Fibroblast of pulmonary artery (primary cell): ENCODE data around the gene SPAG9.

ENCODE experiments used
- DNase-seq: peaks from one replicate; pipeline ENCODE4 v3.0.0-alpha.2; 2010; ENCODE audit warnings: low read depth
- H3K4me3 ChIP-seq: replicated peaks from 2 replicates; pipeline ENCODE4 v1.5.1; 2011; ENCODE audit warnings: low read depth, mild to moderate bottlenecking, control low read depth, low read length, moderate library complexity
- CTCF ChIP-seq: IDR thresholded peaks from 2 replicates; pipeline ENCODE4 v1.5.1; 2011; ENCODE audit warnings: mild to moderate bottlenecking, control low read depth, low read length, inconsistent platforms; ENCODE audit errors: missing control alignments

Gene SPAG9

GRCh38 chr17:50934161-50934560, 186.5 kb downstream of the SPAG9 start:
- no peak overlapping the region for H3K4me3 ChIP-seq
- DNase-seq: no peak
- TF ChIP-seq CTCF: no peak

- H3K4me3 ChIP-seq: peak overlapping the region; percentile 50
- peak; percentile 88 for DNase-seq
- TF ChIP-seq CTCF: no peak
Observed at GRCh38 chr17:50931144-50931908, 189.3 kb downstream of the SPAG9 start.

DNA sequence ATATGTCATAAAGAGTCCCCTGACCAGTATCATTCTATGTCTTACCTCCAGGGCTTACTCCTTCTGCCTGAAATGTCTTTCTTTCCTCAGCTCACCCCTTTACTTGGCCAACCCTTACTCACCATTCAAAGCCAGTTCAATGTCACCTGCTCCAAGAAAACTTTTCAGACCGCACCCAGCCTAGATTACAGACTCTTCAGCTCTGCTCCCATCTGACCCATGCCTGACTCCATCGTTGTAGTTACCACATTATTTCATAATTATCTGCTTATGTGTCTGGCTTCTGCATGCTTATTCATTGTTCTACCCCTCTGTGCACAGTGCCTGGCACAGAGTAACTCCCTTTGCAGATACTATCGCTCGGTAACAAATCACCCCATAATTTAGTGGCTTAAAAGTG, 192.0 kb downstream of the SPAG9 start:
- DNase-seq: no peak
- no peak overlapping the region for H3K4me3 ChIP-seq
- no peak for TF ChIP-seq CTCF

DNA sequence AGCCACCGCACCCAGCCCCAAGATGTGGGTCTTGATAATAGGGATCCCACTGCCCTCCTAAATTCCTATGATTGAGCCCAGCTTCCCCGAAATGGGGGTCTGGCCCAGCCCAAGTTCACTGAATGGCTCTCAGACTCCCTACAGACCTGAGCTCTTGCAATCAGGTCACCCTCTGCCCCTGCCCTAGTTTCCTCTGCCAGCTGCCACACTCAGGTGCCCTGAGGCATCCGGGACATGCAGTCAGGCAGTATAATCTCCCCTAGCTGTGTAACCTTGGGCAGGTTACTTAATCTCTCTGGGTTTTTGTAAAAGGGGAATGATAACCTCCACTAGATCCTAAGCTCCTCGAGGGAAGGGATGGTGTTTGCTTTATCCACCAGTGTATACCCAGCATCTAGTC, 193.4 kb downstream of the SPAG9 start:
- TF ChIP-seq CTCF: no peak
- DNase-seq: no peak
- H3K4me3 ChIP-seq: no peak overlapping the region

DNA sequence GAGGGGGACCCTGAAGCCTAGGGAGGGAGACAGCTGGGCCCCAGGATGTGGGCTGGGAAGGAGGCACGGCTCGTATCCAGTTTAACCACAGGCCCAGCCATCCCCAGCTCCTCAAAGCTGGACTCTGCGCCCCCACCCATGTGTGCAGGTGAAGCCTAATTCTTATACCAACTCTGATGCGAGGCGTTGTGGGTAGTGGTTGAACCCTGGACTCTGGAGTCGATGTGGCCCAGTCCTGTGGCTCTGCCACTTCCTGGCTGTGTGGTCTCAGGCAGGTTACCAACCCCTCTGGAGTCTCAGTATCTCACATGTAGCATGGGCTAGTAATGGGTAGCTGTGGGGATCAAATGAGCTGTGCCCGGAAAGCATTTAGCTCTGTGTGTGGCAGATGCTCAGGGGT, 194.1 kb downstream of the SPAG9 start:
- H3K4me3 ChIP-seq: no peak overlapping the region
- TF ChIP-seq CTCF: no peak
- no peak for DNase-seq

GRCh38 chr17:50925296-50925891, 195.3 kb downstream of the SPAG9 start:
- no peak for TF ChIP-seq CTCF
- DNase-seq: no peak

DNA sequence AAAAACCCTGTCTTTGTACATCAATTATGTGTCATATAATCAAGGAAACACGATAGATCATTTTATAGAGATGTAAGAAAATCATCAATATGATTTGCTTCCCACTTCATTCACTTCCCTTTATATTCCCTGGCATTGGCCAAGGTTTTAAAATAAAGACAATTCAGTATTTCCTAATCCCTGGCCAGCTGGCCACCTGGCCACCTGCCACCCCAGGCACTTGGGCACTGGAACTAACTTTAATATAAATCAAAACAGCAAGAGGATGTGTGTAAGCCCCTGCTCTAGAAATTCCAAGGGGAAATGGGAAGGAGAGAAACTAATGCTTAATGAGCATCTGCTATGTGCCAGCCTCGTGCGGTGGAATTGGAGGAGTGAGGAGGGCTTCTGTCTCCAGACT, 195.9 kb downstream of the SPAG9 start:
- H3K4me3 ChIP-seq: no peak overlapping the region
- DNase-seq: no peak
- TF ChIP-seq CTCF: no peak

More at GRCh38 chr17:50925296-50925891, 195.3 kb downstream of the SPAG9 start:
- H3K4me3 ChIP-seq: no peak overlapping the region
